Neural cell (in vitro differentiated cells): ENCODE data around the gene ADAM20. TPM values are rescaled to one million over a fixed set of nuclear protein-coding genes. Genes with fewer than 3 reads are reported as not detected.

ENCODE experiments used
- H2AFZ ChIP-seq: fragments of 200-600, 300-800 bp; sonication (generic), shearing (Covaris generic); 2 replicates; pipeline ENCODE4 v1.6.0; 2014; ENCODE audit warnings: low read depth, mild to moderate bottlenecking, antibody characterized with exemption, low read length, moderate library complexity
- H3F3A ChIP-seq: fragments of 200-600 bp; shearing (Covaris generic); 2 replicates; pipeline ENCODE4 v1.6.1; 2016; ENCODE audit warnings: mild to moderate bottlenecking, moderate library complexity, mixed read lengths, antibody characterized with exemption, low read length; ENCODE audit not compliant: insufficient read depth, poor library complexity, severe bottlenecking
- H3K27ac ChIP-seq: fragments of 200-600, 300-800 bp; sonication (generic), shearing (Covaris generic); 2 replicates; pipeline ENCODE4 v1.5.1; 2014; ENCODE audit warnings: mild to moderate bottlenecking, low read length, moderate library complexity
- H3K27me3 ChIP-seq: fragments of 300-800, 200-600 bp; sonication (generic), shearing (Covaris generic); 2 replicates; pipeline ENCODE4 v1.6.0; 2014; ENCODE audit warnings: mild to moderate bottlenecking, low read depth, low read length, moderate library complexity; ENCODE audit not compliant: insufficient read depth
- H3K36me3 ChIP-seq: fragments of 300-800, 200-600 bp; sonication (generic), shearing (Covaris generic); 2 replicates; pipeline ENCODE4 v1.5.1; 2014; ENCODE audit warnings: mild to moderate bottlenecking, antibody characterized with exemption, low read length, moderate library complexity; ENCODE audit not compliant: insufficient read depth
- H3K4me2 ChIP-seq: fragments of 300-800, 200-600 bp; sonication (generic), shearing (Covaris generic); 2 replicates; pipeline ENCODE4 v1.6.0; 2014; ENCODE audit warnings: mild to moderate bottlenecking, low read length
- H3K4me3 ChIP-seq: fragments of 300-800, 200-600 bp; sonication (generic), shearing (Covaris generic); 2 replicates; pipeline ENCODE4 v1.5.1; 2014; ENCODE audit warnings: mild to moderate bottlenecking, low read length, moderate library complexity
- H3K79me2 ChIP-seq: fragments of 200-600 bp; shearing (Covaris generic); replicated peaks from 2 replicates; pipeline ENCODE4 v1.6.0; 2014; ENCODE audit warnings: mild to moderate bottlenecking, low read length, moderate library complexity; ENCODE audit not compliant: insufficient read depth
- H3K9ac ChIP-seq: fragments of 300-800, 200-600 bp; sonication (generic), shearing (Covaris generic); 2 replicates; pipeline ENCODE4 v1.6.1; 2016; ENCODE audit warnings: mild to moderate bottlenecking, low read length, mixed read lengths
- H3K9me2 ChIP-seq: fragments of 200-600 bp; shearing (Covaris generic); 2 replicates; pipeline ENCODE4 v1.6.1; 2016; ENCODE audit warnings: mild to moderate bottlenecking, low read length, mixed read lengths; ENCODE audit not compliant: insufficient read depth
- H3K9me3 ChIP-seq: fragments of 200-600, 300-800 bp; sonication (generic), shearing (Covaris generic); 2 replicates; pipeline ENCODE4 v1.6.1; 2016; ENCODE audit warnings: mild to moderate bottlenecking, mixed run types, low read length, moderate library complexity, mixed read lengths
- H4K20me1 ChIP-seq: fragments of 200-600 bp; shearing (Covaris generic); 2 replicates; pipeline ENCODE4 v1.6.1; 2016; ENCODE audit warnings: mild to moderate bottlenecking, mixed run types; ENCODE audit not compliant: insufficient read depth
- CTCF ChIP-seq: fragments of 450-650 bp; IDR thresholded peaks from 2 replicates; pipeline ENCODE4 v1.5.1; 2014; ENCODE audit warnings: antibody characterized with exemption, mild to moderate bottlenecking, moderate library complexity; ENCODE audit not compliant: poor library complexity, severe bottlenecking
- EP300 ChIP-seq: fragments of 450-650 bp; conservative IDR thresholded peaks from 2 replicates; pipeline ENCODE4 v1.6.1; 2014; ENCODE audit warnings: antibody characterized with exemption, mild to moderate bottlenecking, moderate library complexity; ENCODE audit not compliant: poor library complexity, severe bottlenecking
- EZH2 ChIP-seq: fragments of 200-600, 300-800 bp; shearing (Covaris generic), sonication (generic); IDR thresholded peaks from 2 replicates; pipeline ENCODE4 v1.6.1; 2014; ENCODE audit warnings: antibody characterized with exemption, low read length, borderline replicate concordance, mild to moderate bottlenecking; ENCODE audit not compliant: insufficient read depth, poor library complexity, severe bottlenecking
- MXI1 ChIP-seq: fragments of 450-650 bp; conservative IDR thresholded peaks from 2 replicates; pipeline ENCODE4 v1.6.1; 2014; ENCODE audit warnings: antibody characterized with exemption, mild to moderate bottlenecking; ENCODE audit not compliant: poor library complexity, severe bottlenecking
- POLR2AphosphoS5 ChIP-seq: IDR thresholded peaks from 2 replicates; pipeline ENCODE4 v1.6.1; 2012
- RAD21 ChIP-seq: fragments of 450-650 bp; conservative IDR thresholded peaks from 2 replicates; pipeline ENCODE4 v1.6.1; 2014; ENCODE audit warnings: antibody characterized with exemption, mild to moderate bottlenecking, moderate library complexity
- REST ChIP-seq: IDR thresholded peaks from 2 replicates; pipeline ENCODE4 v1.6.1; 2012; ENCODE audit warnings: borderline replicate concordance
- SMC3 ChIP-seq: fragments of 450-650 bp; conservative IDR thresholded peaks from 2 replicates; pipeline ENCODE4 v1.6.1; 2014; ENCODE audit warnings: antibody characterized with exemption, mild to moderate bottlenecking, moderate library complexity; ENCODE audit not compliant: poor library complexity
- TAF1 ChIP-seq: IDR thresholded peaks from 2 replicates; pipeline ENCODE4 v1.6.1; 2012; ENCODE audit warnings: low read depth
- polyA plus RNA-seq: library from polyadenylated mRNA; depleted of rRNA; stranded (reverse); fragments of >200 nt; gene quantifications from 2 replicates; pipeline ENCODE4 v1.2.3, GENCODE V29; 2014

ADAM20 gene
- polyA plus RNA-seq, 1 donor from 2014 or later, result 0.57 TPM

DNA sequence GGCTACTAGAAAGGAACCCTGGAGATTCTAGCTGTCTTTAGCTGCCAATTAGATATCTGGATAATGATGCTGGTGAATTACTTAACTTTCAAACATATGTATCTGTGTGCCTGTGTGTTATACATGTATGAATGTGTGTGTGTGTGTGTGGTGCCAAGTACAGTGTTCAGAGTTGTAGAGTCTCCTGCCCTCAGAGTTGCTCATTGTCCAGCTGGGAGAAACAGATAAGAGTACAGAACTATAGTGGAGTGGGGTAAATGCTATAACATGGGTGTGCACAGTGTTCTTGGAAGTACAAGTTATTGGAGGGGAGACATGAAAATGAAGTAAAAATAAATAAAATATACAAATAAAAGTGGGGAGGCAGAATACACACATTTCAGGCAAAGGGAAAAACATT lies 23.6 kb upstream of the ADAM20 start:
- Histone ChIP-seq H3K9me2 (no peaks in the 10 kb centered on the region), H3K36me3 (peaks cover 4% of the 10 kb centered on the region), H3K4me3 (no peak overlapping the region), H4K20me1 (no peaks in the 10 kb centered on the region), H3K9me3 (peaks cover 3% of the 10 kb centered on the region), H2AFZ (no peak overlapping the region), H3K27me3 (no peaks in the 10 kb centered on the region), H3K4me2 (no peak overlapping the region), H3K79me2 (no peaks in the 10 kb centered on the region), H3F3A (no peaks in the 10 kb centered on the region), H3K9ac (no peak overlapping the region), H3K27ac (no peak overlapping the region)
- TF ChIP-seq POLR2AphosphoS5 (no peak), MXI1 (no peak), TAF1 (no peak), RAD21 (no peak), REST (no peak), EP300 (no peak), SMC3 (no peak), CTCF (no peak), EZH2 (no peak)

DNA sequence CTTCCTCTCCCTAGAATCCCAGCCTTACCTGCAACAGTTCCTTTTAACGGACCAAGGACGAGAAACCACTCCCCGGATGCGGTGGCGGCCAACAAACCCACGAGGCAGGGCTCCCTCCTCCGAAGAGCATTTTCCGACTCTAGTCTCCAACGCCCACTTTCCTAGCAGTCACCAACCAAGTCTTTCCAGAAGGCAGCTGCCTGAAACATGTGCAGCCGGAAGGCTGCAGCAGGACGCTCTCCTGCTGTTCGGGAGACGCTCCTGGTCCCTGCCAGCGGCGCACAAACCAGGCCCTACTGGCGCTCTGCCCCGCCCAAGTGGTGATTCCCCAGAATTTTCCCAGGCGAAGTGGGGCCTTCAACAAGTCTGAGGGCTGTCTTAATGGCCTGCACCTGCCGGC lies 21.1 kb upstream of the ADAM20 start:
- Histone ChIP-seq H3K79me2 (no peaks in the 10 kb centered on the region), H3K9me2 (no peaks in the 10 kb centered on the region), H3K4me3 (no peak overlapping the region), H3F3A (no peaks in the 10 kb centered on the region), H3K27ac (no peak overlapping the region), H3K9me3 (no peaks in the 10 kb centered on the region), H2AFZ (no peak overlapping the region), H3K9ac (no peak overlapping the region), H3K27me3 (no peaks in the 10 kb centered on the region), H4K20me1 (no peaks in the 10 kb centered on the region), H3K4me2 (no peak overlapping the region), H3K36me3 (no peaks in the 10 kb centered on the region)
- no peak for TF ChIP-seq EP300
- TF ChIP-seq RAD21, result no peak
- TF ChIP-seq POLR2AphosphoS5, result no peak
- no peak for TF ChIP-seq CTCF
- no peak for TF ChIP-seq EZH2
- TF ChIP-seq SMC3, result no peak
- no peak for TF ChIP-seq MXI1
- no peak for TF ChIP-seq TAF1
- TF ChIP-seq REST, result no peak
